AG04449 (cell line): ENCODE measurements around the gene SLC7A4.
"Not testable (repeated sequence)": the region's sequence is repeated elsewhere in the genome, so short reads cannot be mapped to it uniquely, and the experiment has no call there.

Experiments
- CTCF ChIA-PET: fragments of 350-600 bp; formaldehyde crosslinking; extraction: SDS; loops from one replicate; lab custom pipeline; 2021; ENCODE audit warnings: antibody characterized with exemption; lab: Yijun Ruan, JAX
- POLR2A ChIA-PET: fragments of 400-600, 350-600 bp; formaldehyde crosslinking; extraction: SDS; loops from one replicate; lab custom pipeline; 2020; ENCODE audit warnings: antibody characterized with exemption, inconsistent platforms; lab: Yijun Ruan, JAX
- DNase-seq: peaks from one replicate; pipeline ENCODE4 v3.0.0-alpha.2; 2010; ENCODE audit warnings: low read depth, low spot score
- H3K4me3 ChIP-seq: 2 replicates; pipeline ENCODE4 v1.5.1; 2011; ENCODE audit warnings: low read depth, mild to moderate bottlenecking, control low read depth, low read length
- TF ChIP-seq, protein P1 (sequence below): IDR thresholded peaks from one replicate; pipeline ENCODE4 v1.5.1; 2011; ENCODE audit warnings: mild to moderate bottlenecking, moderate library complexity, low read length, control low read depth, inconsistent platforms; ENCODE audit not compliant: insufficient read depth; ENCODE audit errors: missing control alignments

Gene SLC7A4

DNA sequence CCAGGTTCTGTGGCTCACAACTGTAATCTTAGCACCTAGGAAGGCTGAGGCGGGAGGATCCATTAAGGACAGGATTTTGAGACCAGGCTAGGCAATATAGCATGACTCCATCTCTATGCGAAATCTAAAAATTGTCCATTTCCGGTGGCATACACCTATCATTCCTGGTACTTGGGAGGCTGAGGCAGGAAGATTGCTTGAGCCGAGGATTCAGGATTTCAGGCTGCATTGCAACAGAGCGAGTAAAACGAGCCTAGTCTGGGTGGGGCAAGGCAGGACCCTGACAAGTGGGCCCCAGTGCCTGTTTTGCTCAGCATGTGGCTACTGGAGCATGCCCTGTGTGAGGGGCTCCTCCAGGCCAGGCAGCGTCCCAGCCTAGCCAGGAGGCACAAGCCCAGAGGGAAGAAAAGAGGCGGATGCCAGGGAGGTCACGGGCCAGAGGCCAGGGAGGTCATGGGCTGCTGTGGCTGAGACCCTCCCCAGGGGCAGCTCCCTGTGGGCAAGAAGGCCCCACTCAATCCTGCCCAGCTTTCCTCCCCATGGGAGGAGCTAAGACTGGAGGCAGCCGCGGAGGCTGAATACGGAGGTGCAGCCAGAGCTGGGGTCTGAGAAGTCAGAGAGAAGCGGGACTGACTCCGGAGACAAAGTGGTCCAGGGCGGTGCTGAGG lies 21.8 kb upstream of the SLC7A4 start:
- ChIA-PET CTCF (interaction anchor here (1.0 to 1.2 kb wide), 2 partner anchors 8 to 48 kb away, joined by 4 to 5 read pairs; no protein-coding TSS in a partner anchor), POLR2A (interaction anchor here (1.3 kb wide), 1 partner anchor 53 kb away, joined by 3 read pairs; no protein-coding TSS in a partner anchor)
- TF ChIP-seq, protein P1, sequence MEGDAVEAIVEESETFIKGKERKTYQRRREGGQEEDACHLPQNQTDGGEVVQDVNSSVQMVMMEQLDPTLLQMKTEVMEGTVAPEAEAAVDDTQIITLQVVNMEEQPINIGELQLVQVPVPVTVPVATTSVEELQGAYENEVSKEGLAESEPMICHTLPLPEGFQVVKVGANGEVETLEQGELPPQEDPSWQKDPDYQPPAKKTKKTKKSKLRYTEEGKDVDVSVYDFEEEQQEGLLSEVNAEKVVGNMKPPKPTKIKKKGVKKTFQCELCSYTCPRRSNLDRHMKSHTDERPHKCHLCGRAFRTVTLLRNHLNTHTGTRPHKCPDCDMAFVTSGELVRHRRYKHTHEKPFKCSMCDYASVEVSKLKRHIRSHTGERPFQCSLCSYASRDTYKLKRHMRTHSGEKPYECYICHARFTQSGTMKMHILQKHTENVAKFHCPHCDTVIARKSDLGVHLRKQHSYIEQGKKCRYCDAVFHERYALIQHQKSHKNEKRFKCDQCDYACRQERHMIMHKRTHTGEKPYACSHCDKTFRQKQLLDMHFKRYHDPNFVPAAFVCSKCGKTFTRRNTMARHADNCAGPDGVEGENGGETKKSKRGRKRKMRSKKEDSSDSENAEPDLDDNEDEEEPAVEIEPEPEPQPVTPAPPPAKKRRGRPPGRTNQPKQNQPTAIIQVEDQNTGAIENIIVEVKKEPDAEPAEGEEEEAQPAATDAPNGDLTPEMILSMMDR: no peak
- no peak overlapping the region for H3K4me3 ChIP-seq
- no peak for DNase-seq

DNA sequence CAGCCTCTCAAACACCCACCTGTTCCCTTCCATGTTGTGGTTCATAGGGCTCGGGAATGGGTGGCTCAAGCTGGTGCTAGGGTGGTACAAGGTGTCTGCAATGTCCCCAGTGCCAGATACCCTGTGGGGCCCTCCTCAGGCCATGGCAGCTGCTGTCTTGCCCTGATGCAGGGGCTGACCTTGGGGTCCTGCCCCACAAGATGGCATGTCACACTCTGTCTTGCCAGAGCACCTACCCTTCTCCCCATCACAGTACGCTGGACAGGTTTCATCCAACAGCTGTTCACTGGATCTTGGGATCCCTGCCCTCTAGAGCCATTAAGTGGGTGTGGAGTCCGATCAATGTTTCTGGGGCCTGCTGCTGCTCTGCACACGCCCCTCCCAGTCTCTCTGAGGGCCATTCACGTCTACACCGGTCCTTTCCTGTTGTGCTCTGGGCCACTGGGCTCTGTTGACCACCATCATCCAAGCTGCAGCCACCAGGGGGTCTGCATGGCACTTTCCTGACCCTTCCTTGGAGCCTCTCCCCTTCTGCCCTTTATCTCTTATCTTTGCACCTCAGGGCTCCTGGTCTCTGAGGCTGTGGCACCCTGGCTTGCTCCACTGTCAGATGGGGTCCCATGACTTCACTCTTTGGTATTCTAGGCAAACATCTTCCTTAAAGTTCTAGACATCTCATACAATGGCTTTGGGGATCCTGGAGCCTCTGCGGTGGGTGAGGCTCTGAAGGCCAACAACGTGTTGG lies 20.5 kb upstream of the SLC7A4 start:
- ChIA-PET POLR2A (no interaction called here), CTCF (no interaction called here)
- no peak for DNase-seq
- TF ChIP-seq, protein P1: no peak
- no peak overlapping the region for H3K4me3 ChIP-seq

DNA sequence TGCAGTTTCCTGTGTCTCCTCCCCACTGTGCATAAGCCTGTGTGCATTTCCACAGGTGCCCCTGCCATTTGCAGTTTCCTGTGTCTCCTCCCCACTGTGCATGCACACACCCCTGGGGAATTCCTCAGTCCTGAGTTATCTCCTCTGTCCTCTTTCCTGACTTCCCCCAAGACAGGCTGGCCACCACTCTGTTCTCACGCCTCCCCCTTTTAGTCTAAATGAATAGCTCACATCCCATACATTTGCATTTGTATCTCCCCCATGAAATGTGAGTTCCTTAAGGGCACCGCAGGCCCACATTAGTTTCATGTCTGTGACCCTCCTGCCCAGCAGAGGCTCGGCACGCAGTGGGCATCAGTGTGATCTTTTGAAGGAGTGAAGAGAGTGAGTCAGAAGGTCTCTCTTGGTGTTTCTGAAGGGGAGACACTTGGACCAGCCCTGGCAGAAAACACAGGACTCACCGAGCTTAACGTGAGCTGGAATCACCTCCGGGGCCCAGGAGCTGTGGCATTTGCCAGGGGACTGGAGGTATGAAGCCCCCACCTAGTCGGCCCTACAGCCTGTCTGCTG lies 19.6 kb upstream of the SLC7A4 start:
- ChIA-PET CTCF (interaction anchor here (1.1 kb wide), 1 partner anchor 14 kb away, joined by 3 read pairs; no protein-coding TSS in a partner anchor), POLR2A (no interaction called here)
- no peak for DNase-seq
- H3K4me3 ChIP-seq: no peak overlapping the region
- TF ChIP-seq, protein P1: no peak

DNA sequence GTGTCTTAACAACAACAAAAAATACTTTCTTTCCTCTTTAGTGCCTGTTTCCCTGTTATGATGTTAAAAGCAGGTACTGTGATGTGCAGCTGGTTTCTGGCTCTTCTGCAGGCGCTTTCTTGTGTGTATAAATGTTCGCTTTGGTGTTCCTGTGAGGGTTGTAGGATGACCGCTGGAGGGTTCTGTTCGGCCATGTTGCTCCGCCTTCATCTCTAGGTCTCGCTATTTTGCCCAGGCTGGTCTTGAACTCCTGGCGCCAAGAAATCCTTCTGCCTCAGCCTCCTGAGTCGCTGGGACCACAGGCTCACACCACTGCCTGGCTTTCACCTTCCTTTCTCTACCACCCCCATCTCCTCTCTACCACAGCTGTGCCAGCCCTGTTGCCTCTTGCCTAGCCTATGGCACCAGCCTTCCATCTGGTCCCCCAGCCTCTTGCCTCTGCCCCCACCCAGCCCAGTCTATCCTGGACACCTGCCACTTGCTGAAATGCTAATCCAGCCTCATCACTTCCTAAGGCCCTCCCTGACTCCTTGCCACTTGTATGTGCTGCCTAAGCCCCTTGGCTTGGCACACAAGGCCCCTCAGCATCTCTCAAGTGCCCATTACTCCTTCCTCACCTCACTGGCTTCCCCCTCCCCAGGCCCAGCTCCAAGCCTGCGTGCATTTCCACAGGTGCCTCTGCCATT lies 18.9 kb upstream of the SLC7A4 start:
- H3K4me3 ChIP-seq: no peak overlapping the region
- DNase-seq: no peak
- TF ChIP-seq, protein P1: no peak
- CTCF ChIA-PET: interaction anchor here (1.1 kb wide), 1 partner anchor 15 kb away, joined by 3 read pairs; no protein-coding TSS in a partner anchor
- POLR2A ChIA-PET: no interaction called here

DNA sequence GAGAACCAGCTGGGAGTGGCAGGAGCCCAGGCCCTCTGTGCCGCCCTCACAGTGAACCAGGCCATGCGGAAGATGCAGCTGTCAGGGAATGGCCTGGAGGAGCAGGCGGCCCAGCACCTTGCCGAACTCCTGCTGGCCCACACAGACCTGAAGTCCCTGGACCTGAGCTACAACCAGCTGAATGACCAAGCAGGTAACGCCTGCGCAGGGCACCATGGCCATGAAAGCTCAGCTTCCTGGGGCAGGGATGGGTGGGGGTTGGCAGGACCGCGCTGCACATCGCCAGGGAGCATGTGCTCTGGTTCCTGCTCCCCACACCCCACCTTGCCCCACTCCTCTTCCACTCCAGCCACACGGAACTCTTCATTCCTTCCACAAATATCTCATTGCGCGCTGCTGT lies 16.6 kb upstream of the SLC7A4 start:
- POLR2A ChIA-PET, H3K4me3 ChIP-seq, DNase-seq, CTCF ChIA-PET: not testable (repeated sequence)

DNA sequence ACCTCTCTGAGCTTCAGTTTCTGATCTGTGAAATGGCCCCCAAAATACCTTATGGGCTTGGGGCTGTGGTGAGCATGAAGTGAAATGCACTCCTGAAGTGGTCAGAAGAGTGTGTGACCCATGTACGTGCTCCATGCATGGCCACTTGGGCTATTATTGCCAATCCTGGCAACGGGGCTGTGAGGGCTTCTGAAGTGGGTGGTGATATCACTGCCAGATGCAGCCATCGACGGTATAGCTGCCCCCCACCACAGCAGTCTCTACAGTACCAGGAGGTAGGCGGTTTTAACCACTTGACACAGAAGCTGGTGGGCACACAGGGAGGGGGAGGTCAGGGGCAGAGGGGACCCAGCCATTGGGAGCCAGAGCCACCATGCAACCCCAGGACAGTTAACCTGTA lies 16.1 kb upstream of the SLC7A4 start:
- H3K4me3 ChIP-seq, POLR2A ChIA-PET, DNase-seq: not testable (repeated sequence)
- CTCF ChIA-PET: interaction anchor here (1.0 kb wide), 1 partner anchor 16 kb away, joined by 3 read pairs; the partner anchor contains the start of gene SLC7A4
